Measurements from ENCODE around the gene TECTB. TPM values are rescaled to one million over a fixed set of nuclear protein-coding genes. Genes with fewer than 3 reads are reported as not detected.

Gene TECTB
- total RNA-seq, 1 experiment from 2014 or later = not detected

DNA sequence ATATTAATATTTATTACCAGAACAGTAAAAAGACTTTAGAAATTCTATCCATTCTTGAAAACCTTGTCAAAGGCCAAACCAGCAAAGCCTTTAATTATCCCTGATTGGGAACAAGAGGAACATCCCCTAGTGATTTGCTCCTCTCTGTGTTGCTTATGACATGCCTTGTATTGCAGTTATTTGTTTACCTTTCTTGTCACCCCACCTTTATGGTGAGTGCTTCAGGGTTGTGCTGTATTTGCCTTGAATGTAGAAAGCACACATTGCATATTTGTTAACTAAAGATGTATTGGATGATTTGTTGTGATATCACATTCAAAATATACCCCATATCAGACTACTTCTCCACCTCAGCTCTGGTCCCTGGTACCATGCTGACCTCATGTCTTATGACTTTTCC, 23.5 kb upstream of the TECTB start:
- no peak for ATAC-seq
- TF ChIP-seq CTCF (conservative IDR thresholded peaks at IDR 0.05; ENCODE audit: low read depth, low read length) (no peak), EZH2 (IDR thresholded peaks at IDR 0.05; ENCODE audit: low read length, unreplicated experiment) (no peak), EZH2phosphoT487 (IDR thresholded peaks at IDR 0.05; ENCODE audit: borderline replicate concordance, low read length) (no peak)

GRCh38 chr10:112260831-112261230, 22.4 kb upstream of the TECTB start:
- TF ChIP-seq EZH2 (IDR thresholded peaks at IDR 0.05; ENCODE audit: low read length, unreplicated experiment) = no peak
- no peak for TF ChIP-seq CTCF (conservative IDR thresholded peaks at IDR 0.05; ENCODE audit: low read depth, low read length)
- TF ChIP-seq EZH2phosphoT487 (IDR thresholded peaks at IDR 0.05; ENCODE audit: borderline replicate concordance, low read length) = no peak
- intact Hi-C loops (cut with micrococcal nuclease) = no loop called here
- ChIA-PET CTCF (no interaction called here), POLR2A (ENCODE audit: unreplicated experiment) (no interaction called here)
- no peaks in the 10 kb centered on the region for H3F3A ChIP-seq (ENCODE audit: low read length, unreplicated experiment)
- no peaks in the 10 kb centered on the region for H3K9me2 ChIP-seq (replicated peaks; ENCODE audit: low read length)
- no peak overlapping the region for H3K27ac ChIP-seq (ENCODE audit: low read length)
- BruUV-seq (replicated peaks) = no TSS peak
- H4K20me1 ChIP-seq (ENCODE audit: low read length) = no peaks in the 10 kb centered on the region
- no peaks in the 10 kb centered on the region for H3K36me3 ChIP-seq (ENCODE audit: low read depth, low read length)
- H3K4me1 ChIP-seq (ENCODE audit: insufficient read depth, low read length) = no peaks in the 10 kb centered on the region
- no peak for ATAC-seq
- no peak overlapping the region for H2AFZ ChIP-seq (ENCODE audit: low read length)
- no peak overlapping the region for H3K4me2 ChIP-seq (ENCODE audit: low read length)
- H3K27me3 ChIP-seq (ENCODE audit: low read length) = no peaks in the 10 kb centered on the region
- no peak overlapping the region for H3K9ac ChIP-seq (ENCODE audit: low read length)
- no peak for DNase-seq
- H3K9me3 ChIP-seq (ENCODE audit: low read length) = no peaks in the 10 kb centered on the region
- H3K4me3 ChIP-seq (ENCODE audit: low read length) = no peak overlapping the region
- no peaks in the 10 kb centered on the region for H3K79me2 ChIP-seq (ENCODE audit: low read length)

More for the DNA sequence above, 23.5 kb upstream of the TECTB start:
- Histone ChIP-seq H3K27ac (ENCODE audit: low read length) (no peak overlapping the region), H3K79me2 (ENCODE audit: low read length) (no peaks in the 10 kb centered on the region), H3K9me2 (replicated peaks; ENCODE audit: low read length) (no peaks in the 10 kb centered on the region), H4K20me1 (ENCODE audit: low read length) (no peaks in the 10 kb centered on the region), H3K36me3 (ENCODE audit: low read depth, low read length) (no peaks in the 10 kb centered on the region), H3K4me3 (ENCODE audit: low read length) (no peak overlapping the region), H3K27me3 (ENCODE audit: low read length) (no peaks in the 10 kb centered on the region), H3K9me3 (ENCODE audit: low read length) (no peaks in the 10 kb centered on the region), H3F3A (ENCODE audit: low read length, unreplicated experiment) (no peaks in the 10 kb centered on the region), H2AFZ (ENCODE audit: low read length) (no peak overlapping the region), H3K4me2 (ENCODE audit: low read length) (no peak overlapping the region), H3K4me1 (ENCODE audit: insufficient read depth, low read length) (no peaks in the 10 kb centered on the region), H3K9ac (ENCODE audit: low read length) (no peak overlapping the region)
- no TSS peak for BruUV-seq (replicated peaks)
- no peak for DNase-seq
- intact Hi-C loops (cut with micrococcal nuclease) = no loop called here
- CTCF ChIA-PET = no interaction called here
- POLR2A ChIA-PET (ENCODE audit: unreplicated experiment) = no interaction called here

DNA sequence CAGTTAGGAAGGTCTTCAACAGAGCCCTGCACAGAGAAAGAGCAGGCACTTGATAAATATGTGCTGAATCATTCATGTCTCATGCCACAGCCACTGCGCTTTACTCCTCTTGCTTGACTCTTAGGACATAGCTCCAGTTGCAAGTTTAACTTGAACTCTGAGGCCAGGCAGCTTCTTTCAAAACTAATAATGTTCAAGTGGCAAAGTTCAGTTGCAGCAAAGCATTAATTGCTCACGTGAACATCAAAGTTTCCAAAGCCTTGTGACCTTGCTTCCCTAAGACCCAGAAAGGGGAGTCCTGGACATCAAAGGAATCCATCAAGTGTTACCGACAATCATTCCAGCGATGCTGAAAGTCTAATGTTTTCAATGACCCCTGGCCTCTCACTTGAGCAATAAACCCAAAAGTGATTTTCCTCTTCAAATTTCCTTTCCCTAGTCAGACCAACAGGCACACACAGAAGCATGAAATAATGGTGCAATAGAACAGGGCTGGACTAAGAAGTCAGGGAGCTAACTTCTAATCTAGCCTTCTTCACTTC, 21.8 kb upstream of the TECTB start:
- Histone ChIP-seq H3K9me2 (replicated peaks; ENCODE audit: low read length) (no peaks in the 10 kb centered on the region), H3K4me3 (ENCODE audit: low read length) (no peak overlapping the region), H3K4me2 (ENCODE audit: low read length) (no peak overlapping the region), H3K79me2 (ENCODE audit: low read length) (no peaks in the 10 kb centered on the region), H4K20me1 (ENCODE audit: low read length) (no peaks in the 10 kb centered on the region), H3K36me3 (ENCODE audit: low read depth, low read length) (no peaks in the 10 kb centered on the region), H3K4me1 (ENCODE audit: insufficient read depth, low read length) (no peaks in the 10 kb centered on the region), H3K9ac (ENCODE audit: low read length) (no peak overlapping the region), H2AFZ (ENCODE audit: low read length) (no peak overlapping the region), H3K9me3 (ENCODE audit: low read length) (no peaks in the 10 kb centered on the region), H3F3A (ENCODE audit: low read length, unreplicated experiment) (no peaks in the 10 kb centered on the region), H3K27ac (ENCODE audit: low read length) (no peak overlapping the region), H3K27me3 (ENCODE audit: low read length) (no peaks in the 10 kb centered on the region)
- no peak for DNase-seq
- ChIA-PET CTCF (no interaction called here), POLR2A (ENCODE audit: unreplicated experiment) (no interaction called here)
- TF ChIP-seq CTCF (conservative IDR thresholded peaks at IDR 0.05; ENCODE audit: low read depth, low read length) (no peak), EZH2phosphoT487 (IDR thresholded peaks at IDR 0.05; ENCODE audit: borderline replicate concordance, low read length) (no peak), EZH2 (IDR thresholded peaks at IDR 0.05; ENCODE audit: low read length, unreplicated experiment) (no peak)
- intact Hi-C loops (cut with micrococcal nuclease) = no loop called here
- no TSS peak for BruUV-seq (replicated peaks)
- ATAC-seq = no peak

Data from PC-3 (cell line).